PFSK-1 (cell line): ENCODE data around the gene FFAR3.

Experiments used
- FOXP2 ChIP-seq: optimal IDR thresholded peaks from 2 replicates; pipeline ENCODE3; 2011; ENCODE audit warnings: borderline replicate concordance, control low read depth, inconsistent platforms; ENCODE audit not compliant: insufficient read depth; ENCODE audit errors: extremely low read length, extremely low read depth
- POLR2AphosphoS5 ChIP-seq: IDR thresholded peaks from 2 replicates; pipeline ENCODE4 v1.6.1; 2012; ENCODE audit warnings: low read depth, mild to moderate bottlenecking, control low read depth, low read length, moderate library complexity
- SIN3A ChIP-seq: IDR thresholded peaks from 2 replicates; pipeline ENCODE4 v1.6.1; 2012; ENCODE audit warnings: mild to moderate bottlenecking, low read length, moderate library complexity, borderline replicate concordance; ENCODE audit not compliant: insufficient read depth
- TAF1 ChIP-seq: IDR thresholded peaks from 2 replicates; pipeline ENCODE4 v1.6.1; 2012; ENCODE audit warnings: low read length, control low read depth, borderline replicate concordance; ENCODE audit not compliant: insufficient read depth
- TF ChIP-seq, protein P1 (sequence below), 2 experiments: IDR thresholded peaks; 2 replicates each; pipeline versions ENCODE4 v1.6.1 to v1.8.0; 2011 to 2012; ENCODE audit warnings: low read depth in 2 of 2, low read length in 2 of 2, control low read depth in 1 of 2, inconsistent platforms in 1 of 2, mild to moderate bottlenecking in 1 of 2, moderate library complexity in 1 of 2; ENCODE audit not compliant: insufficient read depth in 1 of 2

FFAR3 gene

DNA sequence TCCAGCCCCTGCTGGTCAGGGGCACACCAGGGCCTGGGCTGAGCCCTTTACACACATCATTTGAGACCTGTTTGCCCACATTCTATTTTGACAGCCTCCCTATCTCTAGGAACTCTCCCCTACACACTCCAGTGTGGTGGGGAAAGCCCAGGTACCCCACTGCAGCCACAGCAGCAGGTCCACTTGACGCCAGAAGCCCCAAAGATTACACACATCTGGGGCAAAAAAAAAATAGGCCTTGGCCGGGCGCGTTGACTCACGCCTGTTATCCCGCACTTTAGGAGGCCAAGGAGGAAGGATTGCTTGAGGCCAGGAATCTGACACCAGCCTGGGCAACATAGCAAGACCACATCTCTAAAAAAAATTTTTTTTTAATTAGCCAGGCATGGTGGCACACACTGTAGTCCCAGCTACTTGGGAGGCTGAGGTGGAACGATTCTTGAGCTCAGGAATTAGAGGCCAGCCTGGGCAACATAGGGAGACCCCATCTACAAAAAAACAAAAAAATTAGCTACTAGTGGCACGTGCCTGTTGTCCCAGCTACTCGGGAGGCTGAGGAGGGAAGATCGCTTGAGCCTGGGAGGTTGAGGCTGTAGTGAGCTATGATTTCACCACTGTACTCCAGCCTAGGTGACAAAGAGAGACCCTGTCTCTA lies 47.3 kb upstream of the FFAR3 start:
- TF ChIP-seq SIN3A (no peak), POLR2AphosphoS5 (no peak), FOXP2 (no peak), TAF1 (no peak)
- TF ChIP-seq, protein P1, sequence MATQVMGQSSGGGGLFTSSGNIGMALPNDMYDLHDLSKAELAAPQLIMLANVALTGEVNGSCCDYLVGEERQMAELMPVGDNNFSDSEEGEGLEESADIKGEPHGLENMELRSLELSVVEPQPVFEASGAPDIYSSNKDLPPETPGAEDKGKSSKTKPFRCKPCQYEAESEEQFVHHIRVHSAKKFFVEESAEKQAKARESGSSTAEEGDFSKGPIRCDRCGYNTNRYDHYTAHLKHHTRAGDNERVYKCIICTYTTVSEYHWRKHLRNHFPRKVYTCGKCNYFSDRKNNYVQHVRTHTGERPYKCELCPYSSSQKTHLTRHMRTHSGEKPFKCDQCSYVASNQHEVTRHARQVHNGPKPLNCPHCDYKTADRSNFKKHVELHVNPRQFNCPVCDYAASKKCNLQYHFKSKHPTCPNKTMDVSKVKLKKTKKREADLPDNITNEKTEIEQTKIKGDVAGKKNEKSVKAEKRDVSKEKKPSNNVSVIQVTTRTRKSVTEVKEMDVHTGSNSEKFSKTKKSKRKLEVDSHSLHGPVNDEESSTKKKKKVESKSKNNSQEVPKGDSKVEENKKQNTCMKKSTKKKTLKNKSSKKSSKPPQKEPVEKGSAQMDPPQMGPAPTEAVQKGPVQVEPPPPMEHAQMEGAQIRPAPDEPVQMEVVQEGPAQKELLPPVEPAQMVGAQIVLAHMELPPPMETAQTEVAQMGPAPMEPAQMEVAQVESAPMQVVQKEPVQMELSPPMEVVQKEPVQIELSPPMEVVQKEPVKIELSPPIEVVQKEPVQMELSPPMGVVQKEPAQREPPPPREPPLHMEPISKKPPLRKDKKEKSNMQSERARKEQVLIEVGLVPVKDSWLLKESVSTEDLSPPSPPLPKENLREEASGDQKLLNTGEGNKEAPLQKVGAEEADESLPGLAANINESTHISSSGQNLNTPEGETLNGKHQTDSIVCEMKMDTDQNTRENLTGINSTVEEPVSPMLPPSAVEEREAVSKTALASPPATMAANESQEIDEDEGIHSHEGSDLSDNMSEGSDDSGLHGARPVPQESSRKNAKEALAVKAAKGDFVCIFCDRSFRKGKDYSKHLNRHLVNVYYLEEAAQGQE (IDR thresholded peaks at IDR 0.05; ENCODE audit: insufficient read depth in 1 of 2, low read depth in 2 of 2, low read length in 2 of 2), result no peak

DNA sequence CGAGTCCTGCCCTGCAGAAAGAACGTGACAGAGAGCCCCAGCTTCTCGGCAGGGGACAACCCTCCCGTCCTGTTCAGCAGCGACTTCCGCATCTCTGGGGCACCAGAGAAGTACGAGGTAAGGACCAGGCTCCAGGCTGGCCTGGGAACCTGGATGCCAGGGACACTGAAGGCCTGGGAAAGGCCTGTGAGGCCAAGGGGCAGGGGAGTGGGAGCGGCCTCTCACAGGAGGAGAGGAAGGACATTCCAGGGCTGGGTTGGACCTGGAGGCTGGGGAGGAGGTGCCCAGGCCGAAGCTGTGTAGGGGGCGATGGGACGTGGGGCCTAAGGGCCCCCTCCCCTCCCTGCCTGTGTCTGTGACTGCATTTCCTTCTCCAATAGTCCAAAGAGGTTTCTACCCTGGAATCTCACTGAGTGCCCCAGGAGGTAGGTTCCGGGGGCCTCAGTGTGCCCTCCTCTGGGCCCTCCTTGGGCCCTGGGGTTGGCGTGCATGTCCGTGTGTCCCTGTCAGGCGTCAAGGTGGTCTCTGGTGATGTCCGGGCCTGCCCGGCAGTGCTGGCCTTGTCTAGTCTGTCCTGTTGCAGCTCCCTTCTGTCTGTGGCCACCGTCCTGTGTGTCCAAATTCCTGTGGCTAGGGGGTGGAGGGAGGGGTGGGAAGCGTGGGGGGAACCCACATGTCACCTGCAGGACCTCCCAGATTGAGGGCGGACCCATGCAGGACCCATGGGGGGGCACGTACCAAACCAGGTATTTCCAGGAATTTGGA lies 46.2 kb upstream of the FFAR3 start:
- TF ChIP-seq SIN3A, result no peak
- TF ChIP-seq, protein P1 (IDR thresholded peaks at IDR 0.05; ENCODE audit: insufficient read depth in 1 of 2, low read depth in 2 of 2, low read length in 2 of 2), result no peak
- no peak for TF ChIP-seq POLR2AphosphoS5
- TF ChIP-seq TAF1, result no peak
- TF ChIP-seq FOXP2, result no peak

DNA sequence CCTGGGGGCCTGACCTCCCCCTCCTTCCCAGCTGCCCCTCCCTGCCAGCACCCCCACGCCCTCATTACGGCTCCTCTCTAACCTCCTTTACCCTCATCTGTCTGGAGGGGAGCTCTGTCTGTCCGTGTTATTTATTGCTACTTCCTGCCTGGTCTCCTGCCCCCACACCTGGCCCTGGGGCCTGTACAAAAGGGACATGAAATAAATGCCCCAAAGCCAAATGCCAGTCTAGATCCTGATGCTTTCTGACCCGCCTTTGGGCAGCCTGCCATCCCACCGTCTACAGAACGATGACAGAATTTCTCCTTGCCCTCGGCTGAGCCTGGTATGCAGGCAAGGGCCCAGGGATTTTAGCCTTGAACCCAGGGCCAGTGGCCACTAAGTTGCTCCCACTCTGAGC lies 44.7 kb upstream of the FFAR3 start:
- TF ChIP-seq SIN3A (no peak), TAF1 (no peak), FOXP2 (no peak), POLR2AphosphoS5 (no peak)
- TF ChIP-seq, protein P1 (IDR thresholded peaks at IDR 0.05; ENCODE audit: insufficient read depth in 1 of 2, low read depth in 2 of 2, low read length in 2 of 2), result no peak

DNA sequence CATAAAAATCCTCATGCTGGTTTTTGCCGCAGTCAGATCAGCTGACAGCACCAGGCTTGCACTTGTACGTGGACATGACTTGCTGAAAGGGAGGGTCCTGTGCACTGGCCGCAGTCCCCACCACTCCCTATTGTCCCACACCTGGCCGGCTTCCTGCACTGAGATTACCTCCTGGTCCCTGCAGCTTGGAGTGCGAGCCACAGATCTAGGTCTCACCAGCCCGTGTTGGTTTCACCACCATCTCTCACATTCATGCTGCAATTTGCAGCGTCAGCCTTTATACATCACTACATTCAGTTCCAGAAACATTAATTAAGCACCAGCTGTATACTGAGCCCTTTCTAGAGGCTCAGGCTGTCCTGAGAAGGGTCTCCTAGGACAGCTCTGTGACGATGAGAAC lies 44.2 kb upstream of the FFAR3 start:
- TF ChIP-seq, protein P1 (IDR thresholded peaks at IDR 0.05; ENCODE audit: insufficient read depth in 1 of 2, low read depth in 2 of 2, low read length in 2 of 2), result no peak
- TF ChIP-seq TAF1 (no peak), SIN3A (no peak), POLR2AphosphoS5 (no peak), FOXP2 (no peak)
